ENCODE measurements around the gene SYPL1.

- TF ChIP-seq, protein P1, sequence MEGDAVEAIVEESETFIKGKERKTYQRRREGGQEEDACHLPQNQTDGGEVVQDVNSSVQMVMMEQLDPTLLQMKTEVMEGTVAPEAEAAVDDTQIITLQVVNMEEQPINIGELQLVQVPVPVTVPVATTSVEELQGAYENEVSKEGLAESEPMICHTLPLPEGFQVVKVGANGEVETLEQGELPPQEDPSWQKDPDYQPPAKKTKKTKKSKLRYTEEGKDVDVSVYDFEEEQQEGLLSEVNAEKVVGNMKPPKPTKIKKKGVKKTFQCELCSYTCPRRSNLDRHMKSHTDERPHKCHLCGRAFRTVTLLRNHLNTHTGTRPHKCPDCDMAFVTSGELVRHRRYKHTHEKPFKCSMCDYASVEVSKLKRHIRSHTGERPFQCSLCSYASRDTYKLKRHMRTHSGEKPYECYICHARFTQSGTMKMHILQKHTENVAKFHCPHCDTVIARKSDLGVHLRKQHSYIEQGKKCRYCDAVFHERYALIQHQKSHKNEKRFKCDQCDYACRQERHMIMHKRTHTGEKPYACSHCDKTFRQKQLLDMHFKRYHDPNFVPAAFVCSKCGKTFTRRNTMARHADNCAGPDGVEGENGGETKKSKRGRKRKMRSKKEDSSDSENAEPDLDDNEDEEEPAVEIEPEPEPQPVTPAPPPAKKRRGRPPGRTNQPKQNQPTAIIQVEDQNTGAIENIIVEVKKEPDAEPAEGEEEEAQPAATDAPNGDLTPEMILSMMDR (conservative IDR thresholded peaks at IDR 0.05; ENCODE audit: low read depth, low read length): no peak
- no peak for TF ChIP-seq EZH2 (IDR thresholded peaks at IDR 0.05; ENCODE audit: borderline replicate concordance, low read depth, low read length, poor library complexity, severe bottlenecking)
Observed at GRCh38 chr7:106152313-106152665, 40.2 kb upstream of the SYPL1 start.
